OCI-LY1 (cell line): ENCODE data around the gene EFHC1.
A peak's percentile ranks its signal among the peaks of the same experiment; 100 is the strongest.

Source experiments
- CTCF ChIP-seq: fragments of 200-600 bp; sonication (generic), shearing (Covaris generic); IDR thresholded peaks from 2 replicates; pipeline ENCODE4 v1.5.1; 2017; ENCODE audit warnings: mild to moderate bottlenecking, antibody characterized with exemption, low read length, moderate library complexity, mixed read lengths
- EZH2 ChIP-seq: fragments of 200-600 bp; sonication (generic), shearing (Covaris generic); IDR thresholded peaks from 2 replicates; pipeline ENCODE4 v1.8.0; 2017; ENCODE audit warnings: borderline replicate concordance, mixed run types, mild to moderate bottlenecking, antibody characterized with exemption, low read length, moderate library complexity, mixed read lengths

GRCh38 chr6:52389626-52390360 lies 30.3 kb upstream of the EFHC1 start:
- TF ChIP-seq CTCF = peak; percentile 28; the same call in 1 of the 2 replicates
- TF ChIP-seq EZH2 = no peak
